ENCODE results near the gene ZNF773. TPM values are rescaled to one million over a fixed set of nuclear protein-coding genes. Genes with fewer than 3 reads are reported as not detected.

Gene ZNF773
- total RNA-seq, 2 donors from 2014 or later = 5.3 to 7.9 TPM

DNA sequence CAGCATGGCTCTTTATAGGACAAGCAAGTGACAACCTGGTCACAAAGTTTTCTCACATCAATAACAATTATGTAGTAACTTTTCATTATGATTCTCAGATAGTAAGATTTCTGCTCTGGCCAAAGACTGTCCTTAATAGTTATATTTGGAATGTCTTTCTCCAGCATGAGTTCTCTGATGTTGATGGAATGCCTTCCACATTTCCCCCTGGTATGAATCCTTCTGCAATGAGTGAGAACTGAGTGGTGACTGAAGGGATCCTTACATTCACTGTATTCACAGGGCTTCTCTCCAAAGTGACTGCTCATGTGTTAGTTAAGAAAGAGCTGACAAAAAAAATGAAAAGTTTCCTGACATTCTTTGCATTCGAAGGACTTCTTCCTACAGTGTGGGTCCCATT is 46.8 kb downstream of the ZNF773 start:
- ATAC-seq = no peak
- intact Hi-C loops (cut with DNase I) = no loop called here
- no peak for DNase-seq

DNA sequence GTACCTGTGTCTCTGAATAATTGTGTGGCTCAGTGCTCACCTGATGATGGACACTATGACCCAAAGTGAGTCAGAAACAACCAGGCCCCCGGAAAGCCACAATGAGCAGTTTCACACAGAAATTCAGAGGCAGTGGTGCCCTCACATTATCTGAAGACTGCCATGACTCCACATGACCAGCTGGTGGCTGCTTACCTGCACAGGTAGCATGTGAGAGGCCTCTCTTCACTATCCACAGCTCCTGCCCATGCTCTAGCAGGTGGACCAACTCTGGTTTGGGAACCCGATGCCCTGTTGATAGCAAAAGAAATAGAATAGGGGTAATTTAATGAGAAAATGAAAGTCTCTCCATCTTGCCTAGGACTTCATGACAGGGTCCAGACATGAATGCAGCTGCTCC is 52.7 kb downstream of the ZNF773 start:
- DNase-seq (no peak), ATAC-seq (no peak)
- intact Hi-C loops (cut with DNase I) = no loop called here

DNA sequence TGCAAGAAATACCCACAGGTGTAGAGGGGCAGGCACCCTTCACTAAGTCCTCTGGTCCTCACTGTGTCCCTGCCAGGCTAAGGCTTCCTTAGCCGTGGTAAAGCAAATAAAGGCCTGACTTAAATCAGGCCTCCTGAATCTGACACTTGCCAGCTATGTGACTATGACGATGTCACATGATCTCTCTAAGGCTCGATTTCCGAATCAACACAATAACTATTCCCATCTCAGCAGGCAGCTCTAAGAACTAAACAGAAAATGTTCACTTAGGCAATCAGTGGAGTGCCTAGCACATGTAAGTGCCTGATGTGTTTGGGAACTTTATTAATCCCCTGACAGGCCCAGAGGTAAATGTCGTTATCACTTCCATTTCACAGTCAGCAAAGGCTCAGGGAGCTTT is 57.9 kb downstream of the ZNF773 start:
- intact Hi-C loops (cut with DNase I) = no loop called here
- no peak for ATAC-seq
- DNase-seq = no peak

Other genes with a start within 250 kb of the ZNF773 start
- gene ZNF460, start 219.5 kb upstream of the ZNF773 start, total RNA-seq = 10 to 100 TPM; 32.7 to 46.9 TPM
- gene ZNF543, start 179.5 kb upstream of the ZNF773 start, total RNA-seq = 1 to 10 TPM; 5.5 to 7.7 TPM
- gene ZNF304, start 148.7 kb upstream of the ZNF773 start, total RNA-seq = 10 to 100 TPM in 1 of 2 donors, 1 to 10 TPM in 1; 7.2 to 12.9 TPM
- gene TRAPPC2B, start 136.4 kb upstream of the ZNF773 start, total RNA-seq = 10 to 100 TPM; 10.9 to 13.9 TPM
- gene ZNF547, start 136.4 kb upstream of the ZNF773 start, total RNA-seq = 1 to 10 TPM; 3.6 to 4.4 TPM
- 10 to 100 TPM; 16.4 to 20.6 TPM for gene ZNF548, start 110.1 kb upstream of the ZNF773 start, total RNA-seq
- gene ZNF17, start 88.8 kb upstream of the ZNF773 start, total RNA-seq = 10 to 100 TPM in 1 of 2 donors, 1 to 10 TPM in 1; 8.7 to 13.8 TPM
- gene ZNF749, start 64.6 kb upstream of the ZNF773 start, total RNA-seq = 1 to 10 TPM; 3.0 to 7.1 TPM
- gene VN1R1, start 42.8 kb upstream of the ZNF773 start, total RNA-seq = 1 to 10 TPM; 2.3 to 3.0 TPM
- gene ZNF772, start 22.4 kb upstream of the ZNF773 start, total RNA-seq = 10 to 100 TPM; 13.3 to 19.7 TPM
- 1 to 10 TPM; 7.2 to 10.0 TPM for gene ZNF419, start 12.2 kb upstream of the ZNF773 start, total RNA-seq
- gene ZNF549, start 27.4 kb downstream of the ZNF773 start, total RNA-seq = 1 to 10 TPM; 3.4 to 4.4 TPM
- gene ZNF550, start 59.9 kb downstream of the ZNF773 start, total RNA-seq = 1 to 10 TPM; 6.4 to 9.0 TPM
- 1 to 10 TPM; 4.6 to 5.5 TPM for gene ZNF416, start 79.0 kb downstream of the ZNF773 start, total RNA-seq
- 1 to 10 TPM; 4.1 to 5.2 TPM for gene ZIK1, start 84.2 kb downstream of the ZNF773 start, total RNA-seq
- gene ZNF530, start 99.9 kb downstream of the ZNF773 start, total RNA-seq = 1 to 10 TPM; 3.7 to 5.3 TPM
- 10 to 100 TPM; 14.2 to 16.2 TPM for gene ZNF134, start 114.3 kb downstream of the ZNF773 start, total RNA-seq
- 10 to 100 TPM in 1 of 2 donors, 1 to 10 TPM in 1; 9.5 to 11.1 TPM for gene ZNF211, start 133.2 kb downstream of the ZNF773 start, total RNA-seq
- gene ZSCAN4, start 169.0 kb downstream of the ZNF773 start, total RNA-seq = under 1 TPM in 1 of 2 donors, not detected in 1; 0.13 TPM
- gene ZNF551, start 182.0 kb downstream of the ZNF773 start, total RNA-seq = 1 to 10 TPM; 4.2 to 6.4 TPM
- 1 to 10 TPM; 3.4 to 6.1 TPM for gene ZNF154, start 209.3 kb downstream of the ZNF773 start, total RNA-seq
- gene ZNF671, start 227.7 kb downstream of the ZNF773 start, total RNA-seq = 1 to 10 TPM; 5.1 to 7.0 TPM
- 10 to 100 TPM; 10.8 to 14.4 TPM for gene ZNF776, start 246.9 kb downstream of the ZNF773 start, total RNA-seq

Data from left cardiac atrium (tissue), 4 donors.